HEK293T (cell line): ENCODE measurements around the gene PUS7L.

Experiments used
- FOXA1 ChIP-seq: fragments of 450-650 bp; IDR thresholded peaks from 2 replicates; pipeline ENCODE4 v1.6.1; 2016; ENCODE audit warnings: mild to moderate bottlenecking
- HDGF ChIP-seq: fragments of 450-650 bp; IDR thresholded peaks from 2 replicates; pipeline ENCODE4 v1.6.1; 2017; ENCODE audit warnings: antibody characterized with exemption, borderline replicate concordance
- SUZ12 ChIP-seq: fragments of 450-650 bp; IDR thresholded peaks from 2 replicates; pipeline ENCODE4 v1.6.1; 2016; ENCODE audit warnings: mild to moderate bottlenecking
- TARDBP ChIP-seq: fragments of 450-650 bp; IDR thresholded peaks from 2 replicates; pipeline ENCODE4 v1.6.1; 2016

GRCh38 chr12:43806737-43807072, 48.1 kb upstream of the PUS7L start:
- no peak for TF ChIP-seq TARDBP
- no peak for TF ChIP-seq FOXA1
- TF ChIP-seq HDGF = no peak
- no peak for TF ChIP-seq SUZ12
